ENCODE measurements around the gene GON4L.

GRCh38 chr1:155904261-155904660 is 47.2 kb upstream of the GON4L start:
- TF ChIP-seq POLR2A (IDR thresholded peaks at IDR 0.05; ENCODE audit: low read length) (no peak), GATA1 (IDR thresholded peaks at IDR 0.05; ENCODE audit: low read depth, low read length) (no peak)

Data from erythroblast (primary cell).